Embryonic facial prominence (tissue), 1 donor: ENCODE data around the gene LPXN.
"Not testable (repeated sequence)": the region's sequence is repeated elsewhere in the genome, so short reads cannot be mapped to it uniquely, and the experiment has no call there.

ENCODE experiments used
- DNase-seq: peaks from one replicate; pipeline ENCODE4 v3.0.0-alpha.2; 2016; ENCODE audit errors: extremely low spot score

Gene LPXN

GRCh38 chr11:58579192-58580129, 3.8 kb upstream of the LPXN start:
- DNase-seq = peak; percentile 90

DNA sequence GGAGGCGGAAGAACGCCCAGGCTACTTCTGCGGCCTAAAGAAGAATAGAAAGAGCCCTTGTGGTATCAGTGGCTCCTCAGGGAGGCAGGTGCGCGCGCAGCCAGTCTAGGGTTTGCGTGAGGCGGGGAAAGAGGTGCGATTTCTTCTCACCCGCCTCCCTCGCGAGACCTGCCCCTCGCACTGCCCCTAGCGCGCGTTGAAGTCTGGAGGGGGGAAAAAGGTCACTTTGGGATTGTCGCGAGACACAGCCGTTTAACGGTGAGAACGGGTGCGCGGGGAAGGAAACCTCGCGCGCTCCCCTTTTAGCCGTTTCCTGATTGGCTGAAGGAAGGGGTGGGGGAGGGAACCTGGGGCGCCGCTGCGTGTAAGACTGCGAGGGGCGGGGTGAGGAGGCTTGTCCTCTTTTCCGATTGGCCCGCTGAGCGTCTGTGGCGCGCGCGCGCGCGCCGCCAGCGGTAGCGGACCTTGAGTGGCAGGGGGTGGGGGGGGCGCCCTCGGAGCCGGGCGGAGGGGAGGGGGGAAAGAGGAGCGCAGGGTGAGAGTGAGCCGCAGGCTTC, 3.1 kb upstream of the LPXN start, which contains the start of gene ZFP91:
Gene ZFP91, plus strand, starts transcription at position 429 of the 557 bp plus-strand sequence. CDS start 219 bp downstream, outside the sequence.
- DNase-seq = peak; percentile 97

DNA sequence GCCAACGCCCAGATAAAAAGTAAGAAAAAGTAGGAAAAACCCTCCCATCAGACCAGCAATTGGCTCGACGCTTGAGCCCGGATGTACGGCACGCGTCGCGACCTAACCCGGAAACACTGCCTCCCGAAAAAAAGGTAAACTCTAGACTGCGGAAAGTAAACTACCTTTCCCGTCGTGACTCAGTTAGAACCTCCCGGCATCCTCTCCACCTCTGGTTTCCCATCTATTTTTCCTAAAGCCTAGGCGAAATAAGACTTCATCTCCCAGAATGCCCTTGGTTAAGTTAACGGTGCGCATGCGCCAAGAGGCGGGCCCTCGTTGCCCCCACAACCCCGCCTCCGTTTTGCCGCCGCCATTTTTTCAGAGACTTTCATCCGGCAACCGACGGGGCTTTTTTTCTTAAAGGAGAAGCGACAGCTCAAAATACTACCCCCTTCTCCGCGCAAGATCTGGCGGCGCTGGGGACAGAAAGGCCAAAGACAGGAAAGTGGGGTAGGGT, 2.5 kb upstream of the LPXN start:
- peak; percentile 100 for DNase-seq

DNA sequence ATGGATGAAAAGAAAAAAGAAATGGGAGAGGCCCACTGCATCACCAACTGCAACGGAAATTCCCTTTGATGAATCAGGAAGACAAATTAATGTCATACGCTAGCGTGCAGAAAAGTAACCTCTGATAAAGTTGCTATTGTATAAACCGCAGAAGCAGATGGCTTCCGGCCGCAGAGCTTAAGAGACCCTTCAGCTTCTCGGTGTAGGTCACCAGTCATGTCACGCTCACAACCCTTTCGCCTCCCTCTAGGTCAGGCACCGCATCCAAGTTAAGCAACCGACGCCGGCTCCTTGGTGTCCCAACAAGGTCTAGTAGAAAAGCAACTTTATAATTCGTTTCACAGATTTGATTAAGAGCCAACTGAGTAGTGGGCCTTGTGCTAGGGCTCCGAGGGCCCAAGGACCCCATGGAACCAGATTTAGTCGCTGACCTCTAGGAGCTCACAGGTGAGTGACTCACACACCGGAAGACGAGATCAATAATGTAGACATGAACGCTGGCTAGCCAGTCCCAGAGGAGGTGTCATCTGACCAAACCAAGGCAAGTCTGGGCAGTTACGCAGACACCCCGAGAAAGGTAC, 2.0 kb upstream of the LPXN start:
- DNase-seq = no peak

DNA sequence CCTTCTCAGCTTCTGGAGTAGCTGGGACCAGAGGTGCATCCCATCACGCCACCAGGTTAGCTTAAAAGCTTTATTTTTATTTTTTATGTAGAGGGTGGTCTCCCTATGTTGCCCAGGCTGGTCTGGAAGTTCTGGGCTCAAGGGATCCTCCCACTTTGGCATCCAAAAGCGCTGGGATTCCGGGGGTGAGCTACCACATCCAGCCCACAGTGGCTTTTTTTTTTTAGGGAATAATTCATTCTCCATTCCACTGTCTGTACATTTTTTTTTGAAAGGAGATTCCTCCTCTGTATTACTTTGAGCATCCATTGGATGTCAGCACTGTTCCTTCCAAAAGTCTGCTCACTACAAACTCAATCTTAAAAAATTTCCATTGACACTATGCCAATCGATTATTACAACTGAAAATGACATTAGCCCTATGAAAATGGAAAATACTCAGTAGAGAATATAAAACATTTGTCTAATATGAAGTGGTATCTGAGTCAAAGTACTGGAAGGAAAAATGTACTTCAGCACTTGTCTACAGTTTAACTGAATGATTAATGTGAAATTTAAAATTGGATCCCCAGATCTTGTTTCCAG, 1.3 kb upstream of the LPXN start:
- peak; percentile 39 for DNase-seq

DNA sequence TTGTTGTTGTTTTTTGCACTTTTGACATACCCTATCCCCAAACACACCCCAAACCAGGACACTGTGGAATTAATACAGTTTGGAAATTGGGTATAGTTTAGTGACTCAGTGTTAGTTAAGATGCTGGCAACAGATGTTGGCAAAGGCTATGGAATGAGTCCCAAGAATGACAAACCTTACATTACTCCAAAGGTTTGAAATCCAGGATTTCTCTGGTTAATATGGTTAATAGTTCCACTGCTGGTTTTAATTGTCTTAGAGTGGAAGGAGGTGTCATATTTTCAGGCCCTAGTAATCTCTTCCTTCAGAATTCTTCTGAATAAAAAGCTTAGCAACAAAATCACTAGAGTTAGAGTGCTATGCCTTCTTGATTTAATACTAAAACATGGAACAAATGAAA, 775 bp downstream of the LPXN start:
- no peak for DNase-seq

GRCh38 chr11:58573451-58574104, 2.1 kb downstream of the LPXN start:
- no peak for DNase-seq

GRCh38 chr11:58572906-58573305, 2.8 kb downstream of the LPXN start:
- not testable (repeated sequence) for DNase-seq

DNA sequence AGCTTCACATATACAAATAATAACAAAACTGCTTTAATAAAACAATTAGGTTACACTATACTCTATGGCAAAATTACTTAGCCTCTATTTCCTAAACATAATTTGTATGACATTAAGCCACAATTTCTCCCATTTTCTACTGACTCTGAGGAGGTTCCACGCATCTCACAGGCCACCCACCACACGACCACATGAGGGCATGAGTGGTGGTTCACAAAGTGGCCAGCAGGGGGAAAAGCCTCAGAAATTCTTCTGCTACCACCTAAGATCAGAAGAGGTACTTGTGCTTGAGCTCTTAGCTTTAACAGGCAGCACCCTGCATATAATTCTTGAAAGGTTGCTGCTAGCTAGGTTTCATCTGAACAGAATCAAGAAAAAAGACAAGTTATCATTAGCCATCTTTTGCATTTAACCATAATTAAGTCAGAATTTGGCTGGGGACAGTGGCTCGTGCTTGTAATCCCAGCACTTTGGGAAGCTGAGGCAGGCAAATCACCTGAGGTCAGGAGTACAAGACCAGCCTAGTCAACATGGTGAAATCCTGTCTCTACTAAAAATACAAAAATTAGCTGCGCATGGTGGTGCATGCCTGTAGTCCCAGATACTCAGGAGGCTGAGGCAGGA, 7.7 kb downstream of the LPXN start:
- DNase-seq = no peak

GRCh38 chr11:58564231-58564630, 11.4 kb downstream of the LPXN start:
- no peak for DNase-seq

GRCh38 chr11:58562375-58562800, 13.3 kb downstream of the LPXN start:
- no peak for DNase-seq

DNA sequence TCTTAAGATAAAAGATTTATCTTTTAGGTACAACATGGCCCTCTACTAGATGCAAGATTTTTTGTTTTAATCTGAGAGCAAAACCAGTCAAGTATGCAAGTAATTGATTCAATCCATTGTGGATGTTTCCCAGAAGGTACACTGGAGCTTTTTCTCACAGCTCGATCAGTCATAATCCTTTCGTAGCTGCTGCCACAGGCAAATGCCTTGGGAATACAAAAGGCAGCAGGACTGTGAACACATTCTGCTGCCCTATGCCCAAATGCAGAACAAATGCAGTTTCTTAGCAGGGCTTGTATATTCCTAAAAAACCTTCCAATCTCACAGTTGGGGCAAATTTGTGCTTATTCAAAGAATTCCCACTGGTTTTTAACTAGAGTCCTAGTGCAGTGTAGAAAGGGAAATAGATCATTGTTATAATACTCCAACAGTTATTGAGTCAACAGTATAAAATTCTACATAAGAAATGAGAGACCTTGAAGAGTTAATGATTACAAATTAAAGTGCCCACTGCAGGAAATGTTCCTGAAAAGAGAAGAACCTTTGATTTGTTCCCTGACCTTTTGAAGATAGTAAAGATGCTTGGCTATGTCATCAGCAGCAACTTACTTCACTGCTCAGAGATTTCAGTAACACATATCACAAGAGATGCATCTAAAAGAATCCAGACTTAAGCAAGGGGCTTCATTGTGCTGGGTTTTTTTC, 14.1 kb downstream of the LPXN start:
- no peak for DNase-seq

- no peak for DNase-seq
Observed at GRCh38 chr11:58560842-58561241, 14.8 kb downstream of the LPXN start.

GRCh38 chr11:58549644-58550043, 26.0 kb downstream of the LPXN start:
- no peak for DNase-seq

DNA sequence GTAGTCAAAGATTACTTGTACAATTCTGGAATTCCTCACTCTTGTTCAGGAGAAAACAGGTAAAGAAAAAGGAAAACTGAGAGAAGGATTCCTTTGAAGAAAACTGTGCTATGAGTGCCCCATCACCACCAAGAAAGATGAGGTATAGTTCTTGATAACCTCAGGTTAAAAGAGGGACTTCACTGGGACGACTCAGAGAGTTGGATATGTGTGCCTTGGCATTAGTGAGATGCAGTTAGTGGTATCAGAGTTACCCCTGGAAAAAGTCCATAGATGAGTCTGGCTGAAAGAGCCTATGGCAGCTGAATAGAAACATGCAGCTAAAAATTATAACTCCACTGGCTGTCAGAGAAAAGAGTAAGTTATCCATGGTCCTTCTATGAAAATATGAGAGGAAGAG, 28.8 kb downstream of the LPXN start:
- DNase-seq = no peak

- no peak for DNase-seq
Observed at GRCh38 chr11:58531865-58532341, 43.8 kb downstream of the LPXN start.

GRCh38 chr11:58530236-58530635, 45.4 kb downstream of the LPXN start:
- no peak for DNase-seq

- DNase-seq = no peak
Observed at GRCh38 chr11:58527429-58527828, 48.2 kb downstream of the LPXN start.

DNA sequence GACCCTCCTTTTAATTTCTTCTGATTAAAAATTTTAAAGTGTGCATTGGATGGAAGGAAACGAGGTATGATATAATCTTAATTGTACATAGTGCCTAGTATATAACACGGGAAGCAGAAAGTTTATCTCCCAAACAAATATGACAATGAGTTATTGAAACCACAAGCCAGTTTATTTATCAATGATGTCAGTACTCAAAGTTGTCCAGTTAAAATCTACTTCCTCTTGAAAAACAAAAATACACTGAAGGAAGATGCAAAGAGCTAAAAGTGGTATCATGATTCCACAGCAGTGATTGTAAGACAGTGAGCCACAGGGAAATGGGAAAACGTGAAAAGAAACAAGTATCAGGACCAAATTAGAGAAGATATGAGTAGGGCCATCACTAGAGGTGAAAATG, 48.9 kb downstream of the LPXN start:
- no peak for DNase-seq

- no peak for DNase-seq
Observed at GRCh38 chr11:58525037-58525614, 50.5 kb downstream of the LPXN start.
